ENCODE results near the gene CRHBP.

CRHBP gene

GRCh38 chr5:76972689-76973088 lies 19.8 kb downstream of the CRHBP start:
- no peak overlapping the region for H3K4me3 ChIP-seq (ENCODE audit: low read depth, low read length)
- ChIA-PET CTCF (no interaction called here), POLR2A (no interaction called here)
- DNase-seq (ENCODE audit: low read depth, low spot score), result no peak
- TF ChIP-seq, protein P1, sequence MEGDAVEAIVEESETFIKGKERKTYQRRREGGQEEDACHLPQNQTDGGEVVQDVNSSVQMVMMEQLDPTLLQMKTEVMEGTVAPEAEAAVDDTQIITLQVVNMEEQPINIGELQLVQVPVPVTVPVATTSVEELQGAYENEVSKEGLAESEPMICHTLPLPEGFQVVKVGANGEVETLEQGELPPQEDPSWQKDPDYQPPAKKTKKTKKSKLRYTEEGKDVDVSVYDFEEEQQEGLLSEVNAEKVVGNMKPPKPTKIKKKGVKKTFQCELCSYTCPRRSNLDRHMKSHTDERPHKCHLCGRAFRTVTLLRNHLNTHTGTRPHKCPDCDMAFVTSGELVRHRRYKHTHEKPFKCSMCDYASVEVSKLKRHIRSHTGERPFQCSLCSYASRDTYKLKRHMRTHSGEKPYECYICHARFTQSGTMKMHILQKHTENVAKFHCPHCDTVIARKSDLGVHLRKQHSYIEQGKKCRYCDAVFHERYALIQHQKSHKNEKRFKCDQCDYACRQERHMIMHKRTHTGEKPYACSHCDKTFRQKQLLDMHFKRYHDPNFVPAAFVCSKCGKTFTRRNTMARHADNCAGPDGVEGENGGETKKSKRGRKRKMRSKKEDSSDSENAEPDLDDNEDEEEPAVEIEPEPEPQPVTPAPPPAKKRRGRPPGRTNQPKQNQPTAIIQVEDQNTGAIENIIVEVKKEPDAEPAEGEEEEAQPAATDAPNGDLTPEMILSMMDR (IDR thresholded peaks at IDR 0.05; ENCODE audit: insufficient read depth, low read length, missing control alignments), result no peak

DNA sequence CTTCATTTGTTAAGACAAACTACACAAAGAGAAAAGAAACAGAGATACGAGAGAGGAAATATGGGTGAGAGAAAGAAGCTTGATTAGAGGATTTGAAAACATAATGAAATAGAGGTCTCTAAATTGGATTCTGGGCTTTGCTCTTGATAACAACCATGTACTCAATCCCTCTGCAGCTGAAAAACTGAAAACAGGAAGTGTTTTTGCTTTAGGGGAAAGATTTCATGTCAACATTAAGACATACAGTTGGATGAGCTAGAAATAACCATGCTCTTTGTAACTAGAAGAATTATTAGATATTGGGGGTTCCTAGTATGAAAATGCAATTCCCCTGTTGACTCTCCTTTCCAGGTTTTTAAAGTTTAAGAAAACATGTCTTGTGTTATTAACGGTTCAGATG lies 21.9 kb downstream of the CRHBP start:
- ChIA-PET CTCF (interaction anchor here (0.8 kb wide), 1 partner anchor 126 kb away, joined by 3 read pairs; no protein-coding TSS in a partner anchor), POLR2A (no interaction called here)
- TF ChIP-seq, protein P1 (IDR thresholded peaks at IDR 0.05; ENCODE audit: insufficient read depth, low read length, missing control alignments), result no peak
- no peak overlapping the region for H3K4me3 ChIP-seq (ENCODE audit: low read depth, low read length)
- DNase-seq (ENCODE audit: low read depth, low spot score), result no peak

- TF ChIP-seq, protein P1 (IDR thresholded peaks at IDR 0.05; ENCODE audit: insufficient read depth, low read length, missing control alignments), result no peak
- no peak overlapping the region for H3K4me3 ChIP-seq (ENCODE audit: low read depth, low read length)
- no peak for DNase-seq (ENCODE audit: low read depth, low spot score)
- CTCF ChIA-PET, result no interaction called here
- POLR2A ChIA-PET, result no interaction called here
Observed at GRCh38 chr5:76978869-76979268, 26.0 kb downstream of the CRHBP start.

GRCh38 chr5:76980518-76981144 lies 27.8 kb downstream of the CRHBP start:
- no peak for DNase-seq (ENCODE audit: low read depth, low spot score)
- CTCF ChIA-PET, result no interaction called here
- POLR2A ChIA-PET, result no interaction called here
- TF ChIP-seq, protein P1 (IDR thresholded peaks at IDR 0.05; ENCODE audit: insufficient read depth, low read length, missing control alignments), result no peak
- H3K4me3 ChIP-seq (ENCODE audit: low read depth, low read length), result no peak overlapping the region

DNA sequence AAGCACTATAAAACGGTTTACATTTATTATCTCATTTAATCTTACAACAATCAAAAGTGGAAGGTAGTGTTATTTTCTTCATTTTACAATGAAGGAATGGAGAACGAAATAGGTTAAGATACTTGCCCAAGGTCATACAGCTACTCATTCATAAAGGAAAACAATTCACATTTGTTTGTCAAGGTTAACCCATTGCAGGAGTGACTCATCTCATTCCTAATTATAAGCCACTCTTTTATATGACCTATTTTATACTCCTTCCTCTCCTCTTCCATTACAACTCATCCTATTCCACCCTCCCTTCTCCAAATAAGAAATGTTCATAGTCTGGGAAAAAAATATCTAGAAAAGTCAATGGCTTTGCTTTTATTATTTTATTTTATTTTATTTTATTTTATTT lies 29.6 kb downstream of the CRHBP start:
- ChIA-PET CTCF (no interaction called here), POLR2A (no interaction called here)
- TF ChIP-seq, protein P1 (IDR thresholded peaks at IDR 0.05; ENCODE audit: insufficient read depth, low read length, missing control alignments), result no peak

DNA sequence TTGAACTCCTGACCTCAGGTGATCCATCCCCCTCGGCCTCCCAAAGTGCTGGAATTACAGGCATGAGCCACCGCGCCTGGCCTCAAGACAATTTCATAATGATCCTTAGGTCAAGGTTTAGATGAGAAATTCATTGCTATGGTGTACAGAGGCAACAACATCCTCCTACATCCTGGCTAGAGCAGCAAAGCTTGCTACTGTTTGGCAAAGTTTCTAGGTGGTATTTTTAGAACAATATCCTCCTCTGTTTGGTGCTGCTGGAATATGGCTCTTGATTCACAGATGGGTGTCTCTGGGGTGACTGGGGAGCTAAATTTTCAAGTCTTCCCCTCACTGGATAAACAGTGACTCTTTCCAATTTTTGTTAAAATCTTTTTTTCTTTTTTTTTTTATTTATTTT lies 30.6 kb downstream of the CRHBP start:
- H3K4me3 ChIP-seq (ENCODE audit: low read depth, low read length), result no peak overlapping the region
- ChIA-PET CTCF (no interaction called here), POLR2A (no interaction called here)
- TF ChIP-seq, protein P1 (IDR thresholded peaks at IDR 0.05; ENCODE audit: insufficient read depth, low read length, missing control alignments), result no peak
- no peak for DNase-seq (ENCODE audit: low read depth, low spot score)

More for the DNA sequence above, 29.6 kb downstream of the CRHBP start:
- no peak for DNase-seq (ENCODE audit: low read depth, low spot score)
- H3K4me3 ChIP-seq (ENCODE audit: low read depth, low read length), result no peak overlapping the region
